HG03135 (cell line): ENCODE data around the gene VPS35.
"Not testable (repeated sequence)": the region's sequence is repeated elsewhere in the genome, so short reads cannot be mapped to it uniquely, and the experiment has no call there.

Experiments used
- ATAC-seq: cut with Tn5 transposase; IDR thresholded peaks from one replicate; pipeline ENCODE4 v1.9.1; 2021; ENCODE audit warnings: mild to moderate bottlenecking, moderate library complexity; ENCODE audit not compliant: unreplicated experiment

The VPS35 gene

DNA sequence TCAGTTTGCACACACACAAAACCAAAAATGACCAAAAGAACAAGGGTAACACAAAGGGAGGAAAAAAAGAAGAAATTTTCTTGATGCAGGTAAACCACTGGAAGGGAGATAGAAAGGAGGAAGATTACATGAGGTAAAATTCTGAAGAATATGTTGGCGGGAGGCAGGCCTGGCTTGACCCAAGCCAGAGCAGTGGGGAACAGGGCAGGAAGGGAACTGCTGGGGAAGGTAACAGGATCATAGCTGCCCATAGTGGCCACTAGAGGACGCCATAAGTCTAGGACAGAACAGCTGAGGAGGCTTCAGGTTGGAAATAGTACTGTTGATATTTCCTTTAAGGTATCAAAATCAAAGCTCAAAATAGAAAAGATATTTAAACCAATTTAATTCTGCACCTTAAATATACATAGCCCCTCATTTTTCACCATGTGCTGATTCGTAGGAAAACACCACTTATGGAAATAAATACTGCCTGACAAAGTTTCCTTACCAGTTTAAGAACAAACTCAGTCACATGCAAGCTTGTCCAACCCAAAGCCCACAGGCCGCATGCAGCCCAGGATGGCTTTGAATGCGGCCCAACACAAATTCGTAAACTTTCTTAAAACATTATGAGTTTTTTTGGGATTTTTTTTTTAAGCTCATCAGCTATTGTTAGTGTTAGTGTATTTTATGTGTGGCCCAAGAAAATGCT is 15.5 kb downstream of the VPS35 start:
- ATAC-seq = peak; percentile 71

GRCh38 chr16:46662123-46662522 is 26.9 kb downstream of the VPS35 start:
- ATAC-seq = no peak

- peak; percentile 86 for ATAC-seq
Observed at GRCh38 chr16:46658925-46659324, 30.1 kb downstream of the VPS35 start.

DNA sequence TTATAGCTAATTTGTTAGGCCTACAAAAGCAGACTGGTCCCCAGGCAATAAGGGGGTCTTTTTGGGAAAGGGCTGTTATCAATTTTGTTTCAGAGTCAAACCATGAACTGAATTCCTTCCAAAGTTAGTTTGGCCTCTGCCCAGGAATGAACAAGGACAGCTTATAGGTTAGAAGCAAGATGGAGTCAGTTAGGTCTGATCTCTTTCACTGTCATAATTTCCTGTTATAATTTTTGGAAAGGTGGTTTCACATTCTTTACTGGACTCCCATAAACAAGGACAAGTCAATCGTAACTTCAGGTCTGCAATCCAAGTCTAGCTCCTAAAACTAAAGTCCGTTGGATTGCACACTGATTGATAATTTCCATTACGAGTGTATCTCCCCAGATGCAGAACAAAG is 37.7 kb downstream of the VPS35 start:
- ATAC-seq = no peak

GRCh38 chr16:46650254-46650623 is 38.7 kb downstream of the VPS35 start:
- no peak for ATAC-seq

DNA sequence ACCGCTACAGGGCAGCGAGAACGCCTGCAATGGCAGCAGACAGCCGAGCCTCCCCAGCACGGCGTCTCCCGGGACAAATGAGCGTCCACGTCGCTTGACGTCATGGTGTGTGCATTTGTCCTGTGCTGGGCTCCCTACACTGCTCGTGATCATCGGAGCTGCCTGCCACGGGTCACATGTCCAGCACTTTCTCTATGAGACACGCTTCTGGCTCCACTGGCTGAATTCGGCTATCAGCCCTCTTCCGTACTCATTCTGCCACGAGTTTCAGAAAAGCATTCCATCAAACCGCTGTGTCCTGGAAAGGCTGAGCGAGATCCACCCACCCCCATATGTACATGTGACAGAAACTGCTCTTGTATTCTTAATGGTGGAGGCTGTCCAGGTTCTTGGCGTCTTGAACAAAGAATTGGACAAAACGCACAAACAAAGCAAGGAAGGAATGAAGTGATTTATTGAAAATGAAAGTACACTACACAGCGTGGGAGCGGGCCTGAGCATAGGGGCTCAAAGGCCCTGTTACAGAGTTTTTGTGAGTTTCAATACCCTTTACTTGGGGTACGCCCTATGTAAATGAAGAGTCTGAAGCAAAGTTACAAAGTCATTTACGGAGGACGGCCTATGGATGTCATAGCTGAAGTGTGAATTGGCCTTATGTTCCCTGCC is 39.3 kb downstream of the VPS35 start:
- ATAC-seq = no peak

DNA sequence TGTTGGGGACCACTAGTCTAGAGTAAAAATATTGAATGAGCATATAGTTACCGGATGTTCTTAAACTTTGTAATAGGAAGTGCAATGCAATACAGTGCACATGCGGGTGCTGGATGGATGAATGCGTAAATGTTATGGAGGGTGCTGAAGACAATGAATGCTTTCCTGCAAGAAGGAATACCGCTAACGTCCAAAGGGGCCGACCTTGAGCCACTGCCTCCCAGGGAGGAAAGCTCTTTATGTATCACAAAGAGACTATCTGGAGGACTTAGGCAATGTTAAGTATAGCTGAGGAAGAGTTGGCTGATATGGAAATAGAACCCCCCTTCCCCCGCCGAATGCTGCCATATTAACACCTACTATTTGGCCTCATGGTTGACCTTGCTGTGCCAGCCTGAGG is 40.3 kb downstream of the VPS35 start:
- no peak for ATAC-seq

GRCh38 chr16:46638947-46639925 is 49.7 kb downstream of the VPS35 start:
- ATAC-seq = no peak

DNA sequence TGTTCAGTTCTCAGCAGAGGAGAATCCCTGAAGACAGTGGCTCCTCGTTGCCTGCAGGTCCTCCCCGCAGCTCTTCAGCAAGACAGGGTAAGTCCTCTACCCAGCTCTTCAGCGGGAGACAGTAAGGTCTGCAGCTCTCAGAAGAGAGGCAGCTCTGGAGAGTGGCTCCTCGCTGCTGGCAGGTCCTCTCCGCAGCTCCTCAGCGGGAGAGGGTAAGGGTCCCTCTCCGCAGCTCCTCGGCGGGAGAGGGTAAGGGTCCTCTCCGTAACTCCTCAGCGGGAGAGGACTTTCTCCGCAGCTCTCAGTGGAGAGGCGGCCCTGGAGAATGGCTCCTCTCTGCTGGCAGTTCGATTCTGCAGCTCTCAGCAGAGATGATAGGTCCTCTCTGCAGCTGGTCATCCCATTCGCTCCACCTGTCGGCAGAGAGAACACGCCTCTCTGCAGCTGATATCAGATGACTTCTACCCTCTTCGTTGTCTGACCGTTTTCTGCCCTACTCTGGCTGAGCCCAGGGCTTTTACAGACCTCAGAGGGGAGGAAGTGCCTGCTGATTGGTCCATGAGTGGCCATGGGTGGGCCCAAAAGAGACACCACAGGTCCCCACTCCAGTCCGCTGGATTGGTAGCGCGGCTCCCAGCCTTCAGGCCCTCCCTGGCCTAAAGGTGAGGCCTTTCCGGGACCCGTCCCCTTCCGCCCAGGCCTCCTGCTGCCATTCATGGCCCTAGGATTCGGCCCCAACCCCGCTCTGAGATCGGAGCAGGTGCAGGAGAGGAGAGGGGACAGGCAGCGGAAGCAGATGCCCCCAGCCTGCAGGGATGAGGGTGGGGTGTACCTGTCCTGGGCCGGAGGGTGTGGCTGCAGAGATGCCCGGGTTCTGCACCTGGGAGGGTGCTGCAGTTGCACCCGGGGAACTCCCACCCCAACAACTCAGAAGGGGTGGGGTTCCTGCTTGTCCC is 55.9 kb downstream of the VPS35 start:
- ATAC-seq = no peak

GRCh38 chr16:46629331-46630219 is 59.4 kb downstream of the VPS35 start:
- ATAC-seq = no peak

GRCh38 chr16:46627746-46628145 is 61.2 kb downstream of the VPS35 start:
- ATAC-seq = no peak

GRCh38 chr16:46626681-46627080 is 62.3 kb downstream of the VPS35 start:
- not testable (repeated sequence) for ATAC-seq

GRCh38 chr16:46624862-46625261 is 64.1 kb downstream of the VPS35 start:
- not testable (repeated sequence) for ATAC-seq

GRCh38 chr16:46623707-46624106 is 65.3 kb downstream of the VPS35 start:
- ATAC-seq = not testable (repeated sequence)

DNA sequence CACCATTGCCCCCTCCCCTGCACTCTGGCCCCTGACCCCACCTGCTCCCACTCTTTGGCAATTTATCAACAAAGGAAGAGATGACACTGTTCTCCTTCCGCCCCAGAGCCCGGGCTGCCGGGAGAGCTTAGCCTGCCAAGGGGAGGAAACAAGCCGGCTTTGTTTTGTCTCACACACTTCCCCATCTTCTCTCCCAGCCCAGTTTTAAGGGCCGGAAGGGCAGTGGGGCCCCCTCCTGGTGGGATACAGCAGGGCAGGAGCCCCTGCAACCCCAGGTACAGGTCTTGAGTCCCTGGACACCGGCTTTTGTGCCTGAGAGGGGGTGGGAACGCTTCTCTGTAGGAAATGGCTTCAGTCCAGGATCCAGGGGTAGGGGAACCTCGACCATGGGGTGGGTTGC is 65.7 kb downstream of the VPS35 start:
- ATAC-seq = not testable (repeated sequence)

DNA sequence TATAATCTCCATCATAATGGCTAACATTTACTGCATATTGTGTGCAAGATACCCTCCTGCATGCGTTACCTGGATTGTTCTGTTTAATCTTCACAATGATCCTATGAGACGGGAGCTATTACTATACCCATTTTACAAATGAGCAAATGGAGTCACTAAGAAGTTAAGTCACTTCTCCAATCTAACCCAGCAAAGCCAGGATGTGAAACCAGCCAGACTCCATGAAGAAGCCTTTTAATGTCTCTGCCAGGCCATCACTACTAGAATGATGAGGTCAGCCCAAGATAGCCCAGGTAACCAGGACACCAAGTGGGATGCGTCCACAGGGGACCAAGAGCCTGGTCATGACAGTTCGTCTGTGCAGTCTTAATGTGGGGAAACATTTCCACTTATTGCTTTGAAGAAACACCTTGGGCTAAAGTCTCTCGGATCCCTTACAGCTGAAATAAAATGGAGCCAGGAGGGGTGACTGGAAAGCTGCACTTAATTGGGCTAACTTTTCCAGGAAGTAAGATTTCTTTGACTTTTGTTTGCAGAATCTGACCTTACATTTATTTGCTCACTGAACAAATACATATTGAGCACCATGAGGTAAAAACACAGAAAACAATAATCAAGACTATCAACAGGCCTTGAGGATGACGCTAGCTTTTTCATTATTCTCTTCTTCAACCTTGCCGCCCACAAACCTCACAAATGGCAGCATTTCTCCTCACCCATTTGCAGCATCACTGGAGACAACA is 66.9 kb downstream of the VPS35 start:
- ATAC-seq = no peak

DNA sequence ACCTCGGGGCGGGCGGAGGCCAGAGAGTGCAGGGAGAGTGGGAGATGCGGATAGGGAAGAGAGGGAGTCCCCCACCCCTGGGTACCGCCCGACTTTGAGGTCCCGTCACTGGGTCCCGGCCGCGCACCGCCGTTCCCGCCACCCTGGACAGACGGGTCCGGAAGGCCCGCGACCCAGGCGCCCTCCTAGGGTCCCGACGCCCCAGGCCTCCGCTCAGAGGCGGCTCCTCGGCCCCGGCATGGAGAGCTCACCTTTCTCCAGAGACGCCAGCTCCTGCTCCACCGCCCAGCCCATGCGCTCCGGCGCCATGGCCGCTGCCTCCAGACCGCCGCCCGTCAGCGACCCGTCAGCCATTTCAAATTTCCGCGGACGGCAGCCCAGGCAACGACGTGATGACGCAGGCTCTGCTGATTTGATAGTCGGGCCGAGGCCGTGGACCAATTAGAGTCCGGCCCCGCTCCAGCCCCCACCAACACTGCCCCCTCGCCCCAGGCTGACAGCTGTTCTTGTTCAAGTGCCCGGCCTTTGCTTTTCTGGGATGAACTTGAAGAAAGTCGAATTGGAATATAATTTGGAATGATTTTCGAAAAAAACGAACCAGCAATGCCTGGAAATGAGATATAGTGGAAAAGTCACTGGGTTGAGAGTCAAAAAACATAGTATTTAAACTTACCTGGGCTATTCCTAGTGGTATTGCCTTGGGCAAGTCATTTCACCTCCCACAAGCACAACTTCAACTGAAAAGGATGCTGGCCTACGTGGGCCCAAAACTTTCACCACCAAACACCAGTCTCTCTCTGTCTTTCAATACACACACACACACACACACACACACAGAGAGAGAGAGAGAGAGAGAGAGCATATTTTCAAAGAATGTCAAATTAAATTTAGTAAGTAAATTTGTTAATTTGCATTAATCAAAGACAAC is 67.7 kb downstream of the VPS35 start, which contains the start of gene SHCBP1:
Gene SHCBP1 (minus strand): TSS at position 374 of the 928 bp plus-strand sequence. CDS start 20 bp downstream, at position 354.
- ATAC-seq = peak; percentile 93
